Gastroesophageal sphincter (tissue), 4 donors: ENCODE measurements around the gene LAMA4. TPM values are rescaled to one million over a fixed set of nuclear protein-coding genes. Genes with fewer than 3 reads are reported as not detected.

ENCODE experiments used
- ATAC-seq: fragments of 150-250 bp; one replicate; pipeline ENCODE4 v1.9.1; 2016; ENCODE audit warnings: mild to moderate bottlenecking, moderate library complexity
- H3K27ac ChIP-seq, 4 donors: fragments of 200-600 bp; sonication (generic) in 3 of 4; 1 replicate in 3 of 4; 2 replicates in 1 of 4; pipeline ENCODE4 v1.5.1; 2016 to 2019
- H3K27me3 ChIP-seq: fragments of 200-600 bp; sonication (generic); one replicate; pipeline ENCODE4 v1.5.1; 2019
- H3K36me3 ChIP-seq, 2 donors: fragments of 200-600 bp; sonication (generic); one replicate each; pipeline ENCODE4 v1.5.1; 2019; ENCODE audit warnings: control low read depth in 1 of 2
- H3K4me1 ChIP-seq, 3 donors: fragments of 200-600 bp; sonication (generic); 1 replicate in 2 of 3; 2 replicates in 1 of 3; pipeline ENCODE4 v1.5.1; 2016 to 2019; ENCODE audit warnings: control low read depth in 2 of 3
- H3K4me3 ChIP-seq, 2 donors: fragments of 200-600 bp; sonication (generic); one replicate each; pipeline ENCODE4 v1.5.1; 2019; ENCODE audit warnings: mild to moderate bottlenecking in 1 of 2, moderate library complexity in 1 of 2
- H3K9me3 ChIP-seq, 3 donors: fragments of 200-600 bp; sonication (generic); one replicate each; pipeline ENCODE4 v1.5.1; 2017 to 2019; ENCODE audit warnings: control low read depth in 2 of 3
- CTCF ChIP-seq, 4 experiments: fragments of 200-600 bp in 2 of 4; fragments of 450-650 bp in 2 of 4; sonication (generic) in 1 of 4; IDR thresholded peaks; one replicate each; pipeline ENCODE4 v1.5.1; 2017 to 2019; ENCODE audit warnings: antibody characterized with exemption in 4 of 4, mild to moderate bottlenecking in 2 of 4, moderate library complexity in 2 of 4
- EP300 ChIP-seq: sonication (generic); formaldehyde crosslinking; IDR thresholded peaks from one replicate; pipeline ENCODE4 v1.6.1; 2017; ENCODE audit warnings: antibody characterized with exemption, mild to moderate bottlenecking
- POLR2A ChIP-seq, 2 donors: fragments of 450-650 bp; IDR thresholded peaks; one replicate each; pipeline ENCODE4 v1.6.1; 2017; ENCODE audit warnings: antibody characterized with exemption in 2 of 2, mild to moderate bottlenecking in 2 of 2, moderate library complexity in 1 of 2
- POLR2AphosphoS5 ChIP-seq: sonication (generic); formaldehyde crosslinking; IDR thresholded peaks from one replicate; pipeline ENCODE4 v1.6.1; 2017; ENCODE audit warnings: antibody characterized with exemption
- WGBS, 2 donors: methylation state at CpG; one replicate each; pipeline ENCODE4 v1.1.5; 2018; ENCODE audit warnings: low coverage in 1 of 2; 5-methylcytosine and 5-hydroxymethylcytosine counted together
- total RNA-seq, 4 donors: library from RNA; depleted of rRNA; stranded (reverse); fragments of >200 nt; gene quantifications; one replicate each; pipeline ENCODE4 v1.1.0, GENCODE V29; 2016

Gene LAMA4
- total RNA-seq, 4 donors from 2014 or later = 240 to 305 (median 265) TPM

- H3K27ac ChIP-seq = peak overlapping the region; percentile 86 to 96 (median 95)
- 0 to 42% methylated on average over 1 to 3 of the region's 3 CpGs for WGBS, 2 donors
- ATAC-seq = no peak
Measured at GRCh38 chr6:112254921-112255320, 554 bp upstream of the LAMA4 start.

DNA sequence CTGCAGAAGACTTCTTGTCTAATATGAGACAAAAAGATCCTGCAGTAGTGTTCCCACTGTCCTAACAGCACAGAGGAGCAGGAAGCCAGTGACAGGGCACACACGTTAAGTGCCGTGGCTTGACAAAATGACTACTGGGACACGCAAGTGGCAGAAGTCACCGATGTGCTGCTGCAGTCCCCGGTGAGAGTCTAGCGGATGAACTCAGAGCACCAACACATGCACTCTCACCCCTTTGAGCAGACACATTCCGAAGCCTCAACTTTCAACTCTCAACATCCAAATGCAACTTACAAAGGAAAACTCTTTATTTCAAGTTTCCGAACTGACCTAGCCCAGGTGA is 898 bp downstream of the LAMA4 start:
- Histone ChIP-seq H3K36me3 (peaks cover 0 to 5% of the 10 kb centered on the region in 2 donors), H3K4me3 (peak overlapping the region; percentile 73 to 90), H3K9me3 (no peaks in the 10 kb centered on the region), H3K27ac (peak overlapping the region; percentile 86 to 96 (median 95)), H3K4me1 (peaks cover 14 to 41% (median 19%) of the 10 kb centered on the region in 3 donors), H3K27me3 (no peaks in the 10 kb centered on the region)
- no peak for TF ChIP-seq CTCF (IDR thresholded peaks at IDR 0.05)
- TF ChIP-seq POLR2AphosphoS5 = no peak
- no peak for TF ChIP-seq POLR2A (IDR thresholded peaks at IDR 0.05)
- no peak for TF ChIP-seq EP300
- ATAC-seq = no peak
- WGBS, 2 donors = 0 to 2% methylated on average over 2 to 8 of the region's 8 CpGs

More at GRCh38 chr6:112254921-112255320, 554 bp upstream of the LAMA4 start:
- Histone ChIP-seq H3K4me3 (peak overlapping the region; percentile 73 to 90), H3K4me1 (peaks cover 8 to 27% (median 11%) of the 10 kb centered on the region in 3 donors), H3K36me3 (peaks cover 0 to 2% of the 10 kb centered on the region in 2 donors), H3K27me3 (no peaks in the 10 kb centered on the region), H3K9me3 (no peaks in the 10 kb centered on the region)
- TF ChIP-seq POLR2AphosphoS5 (no peak), CTCF (IDR thresholded peaks at IDR 0.05) (no peak), EP300 (no peak), POLR2A (IDR thresholded peaks at IDR 0.05) (no peak)

DNA sequence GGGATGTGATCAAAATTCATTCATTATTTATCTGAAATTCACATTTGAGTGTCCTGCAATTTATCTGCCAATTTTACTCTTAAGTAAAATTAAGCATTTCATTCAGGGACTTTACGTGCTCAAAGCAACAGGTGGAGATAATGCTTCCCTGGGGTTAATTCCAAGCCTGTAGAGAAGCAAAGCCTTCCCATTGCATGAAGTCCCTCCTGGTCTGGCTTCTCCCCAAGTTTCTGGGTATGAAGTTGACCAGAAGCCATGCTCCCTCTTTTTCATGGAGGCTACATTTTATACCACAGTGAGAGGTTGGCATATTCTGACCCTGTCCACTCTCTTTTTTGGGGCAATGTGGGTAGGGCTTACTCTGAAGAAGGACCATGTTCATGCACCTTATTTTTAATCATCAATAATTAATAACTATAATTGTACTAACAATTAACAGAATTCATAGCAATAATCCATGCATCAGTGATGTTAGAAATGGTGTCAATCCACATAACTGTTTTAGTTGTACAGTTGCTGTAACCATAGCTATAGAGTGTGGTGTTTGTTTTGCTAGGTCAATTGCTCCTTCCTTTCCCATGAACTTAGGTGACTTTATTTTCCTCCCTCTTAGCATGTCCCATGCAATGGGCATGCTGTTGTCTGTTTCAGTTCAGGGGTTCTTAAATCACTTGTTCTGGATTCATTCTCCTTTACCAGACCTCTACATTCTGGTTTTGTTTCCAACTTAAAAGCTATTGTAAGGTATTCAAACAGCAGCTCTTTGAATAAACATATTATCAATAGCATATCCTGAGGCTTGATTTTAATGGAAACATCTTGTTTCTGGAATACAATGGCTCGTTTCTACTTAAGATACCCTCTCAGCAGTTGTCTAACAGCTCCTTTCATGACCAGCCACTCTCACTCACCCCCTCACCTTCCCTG is 1.5 kb downstream of the LAMA4 start:
- Histone ChIP-seq H3K4me1 (peaks cover 14 to 48% (median 23%) of the 10 kb centered on the region in 3 donors), H3K27me3 (no peaks in the 10 kb centered on the region), H3K4me3 (peak overlapping the region; percentile 73 to 90), H3K27ac (peak overlapping the region; percentile 86 to 96 (median 95)), H3K36me3 (peaks cover 0 to 5% of the 10 kb centered on the region in 2 donors), H3K9me3 (no peaks in the 10 kb centered on the region)
- no peak for ATAC-seq
- WGBS, 2 donors = 0% methylated on average over 2 of the region's 2 CpGs
- TF ChIP-seq CTCF (IDR thresholded peaks at IDR 0.05) (no peak), EP300 (no peak), POLR2A (IDR thresholded peaks at IDR 0.05) (no peak), POLR2AphosphoS5 (peak; percentile 64)

- peak overlapping the region; percentile 86 to 96 (median 95) for H3K27ac ChIP-seq
- peak; percentile 89 for ATAC-seq
- TF ChIP-seq CTCF (IDR thresholded peaks at IDR 0.05) = no peak
- peak in 1 of 2 donors; percentile 5 for TF ChIP-seq POLR2A (IDR thresholded peaks at IDR 0.05)
- peak; percentile 63 for TF ChIP-seq POLR2AphosphoS5
- WGBS, 2 donors = 7 to 22% methylated on average over 6 of the region's 6 CpGs
- peaks cover 19 to 63% (median 31%) of the 10 kb centered on the region in 3 donors for H3K4me1 ChIP-seq
- H3K4me3 ChIP-seq = peak overlapping the region; percentile 73 to 90
- H3K9me3 ChIP-seq = no peaks in the 10 kb centered on the region
- no peaks in the 10 kb centered on the region for H3K27me3 ChIP-seq
- H3K36me3 ChIP-seq = peaks cover 0 to 5% of the 10 kb centered on the region in 2 donors
Measured at GRCh38 chr6:112251171-112251875, 3.0 kb downstream of the LAMA4 start.
